Middle frontal gyrus (tissue), 1 donor: Measurements from ENCODE around the gene ZIM2.
A peak's percentile ranks its signal among the peaks of the same experiment; 100 is the strongest.
"Not testable (repeated sequence)": the region's sequence is repeated elsewhere in the genome, so short reads cannot be mapped to it uniquely, and the experiment has no call there.

Experiments
- DNase-seq: peaks from one replicate; pipeline ENCODE4 v3.0.0-alpha.2; 2015; ENCODE audit warnings: low spot score; ENCODE audit errors: extremely low spot score

The ZIM2 gene

GRCh38 chr19:56840451-56841192, at the start of gene ZIM2, which contains the start of gene PEG3:
Gene ZIM2, minus strand, starts transcription at chr19:56840726. Its CDS starts 16,449 bp downstream, at chr19:56824277.
Gene PEG3, minus strand, starts transcription at chr19:56840726. Its CDS starts 16,071 bp downstream, at chr19:56824655.
- peak; percentile 64 for DNase-seq

GRCh38 chr19:56885173-56885985, 44.9 kb upstream of the ZIM2 start:
- DNase-seq = no peak

DNA sequence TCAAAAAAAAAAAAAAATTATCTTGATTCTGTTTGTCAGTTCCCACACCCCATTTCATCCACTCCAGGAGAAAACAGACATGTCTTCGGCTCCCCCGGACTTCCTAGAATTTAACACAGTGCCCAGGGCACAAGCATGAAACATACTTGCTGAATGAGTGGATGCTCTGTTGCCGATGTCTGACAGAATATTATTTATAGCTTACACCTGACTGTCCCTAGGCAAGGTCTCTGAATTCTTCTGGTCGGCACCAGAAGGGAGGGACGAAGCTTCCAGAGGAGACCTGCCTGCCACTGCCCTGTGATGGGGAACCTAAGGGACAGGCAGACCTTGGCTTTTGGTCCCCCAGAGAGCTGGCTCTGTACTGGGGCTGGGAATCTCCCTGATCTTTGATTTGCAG, 43.9 kb upstream of the ZIM2 start:
- no peak for DNase-seq

DNA sequence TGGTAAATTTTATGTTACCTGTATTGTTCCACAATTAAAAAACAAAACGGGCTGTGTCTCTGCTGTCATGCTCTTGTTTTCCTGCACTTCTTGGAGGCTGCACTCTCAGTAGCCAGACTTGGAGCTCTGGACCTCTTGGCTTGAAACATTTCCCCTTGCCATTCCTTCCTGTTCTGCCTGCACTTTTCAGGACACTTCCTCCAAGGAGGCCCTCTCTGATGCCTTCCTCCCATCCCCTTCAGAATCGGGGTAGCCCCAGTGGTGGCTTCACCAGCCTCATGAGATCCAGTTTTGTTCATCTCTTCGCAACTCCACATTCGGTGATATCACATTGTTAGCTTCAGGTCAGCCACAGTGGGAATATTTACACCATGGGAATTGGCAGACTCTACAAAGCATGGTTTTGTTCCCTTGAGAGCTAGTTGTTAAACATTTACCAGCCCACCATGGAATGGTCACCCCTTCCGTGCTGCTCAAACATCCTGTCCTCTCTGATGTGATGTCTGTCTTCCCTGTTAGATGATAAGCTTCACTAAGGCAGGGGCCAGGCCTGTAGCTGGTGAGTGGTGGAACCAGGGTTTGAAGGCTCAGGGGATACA, 40.2 kb upstream of the ZIM2 start:
- no peak for DNase-seq

- no peak for DNase-seq
These were observed 36.7 kb upstream of the ZIM2 start for GRCh38 chr19:56877069-56877715.

DNA sequence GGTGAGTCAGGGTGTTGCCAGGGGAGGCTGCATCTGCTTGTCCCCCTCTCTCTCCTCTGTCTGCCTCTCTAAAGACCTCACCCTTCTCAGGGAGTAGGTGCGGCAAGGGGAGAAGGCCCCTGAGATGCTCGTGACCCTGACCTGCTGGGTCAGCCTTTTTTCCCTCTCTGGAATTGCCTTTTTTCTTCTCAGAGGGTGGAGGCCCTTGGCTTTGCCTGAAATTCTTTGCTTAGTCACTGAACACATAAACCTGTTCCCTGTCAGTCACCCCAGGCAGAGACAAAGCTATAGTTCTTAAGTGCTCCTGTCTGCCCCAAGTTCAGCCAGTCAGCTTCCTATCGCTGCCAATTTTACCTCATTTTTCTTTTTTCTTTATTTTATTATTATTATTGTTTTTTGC, 35.2 kb upstream of the ZIM2 start:
- DNase-seq = no peak

DNA sequence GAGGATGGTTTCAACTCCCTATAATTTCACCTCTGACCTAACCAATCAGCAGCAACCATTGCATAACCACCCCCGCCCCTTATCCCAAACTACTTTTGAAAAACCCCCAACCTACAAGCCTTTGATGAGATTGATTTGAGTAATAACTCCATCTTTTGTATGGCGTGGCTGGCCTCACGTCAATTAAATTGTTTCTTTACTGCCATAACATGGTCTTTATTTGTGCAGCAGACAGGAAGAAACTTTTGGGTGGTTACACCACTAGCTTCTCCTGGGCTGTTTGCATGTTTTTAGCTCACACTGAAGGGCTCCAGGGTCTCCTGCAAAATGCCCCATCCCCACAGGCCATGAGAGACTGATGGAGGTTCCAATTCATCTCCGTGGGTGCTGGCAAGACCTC, 34.0 kb upstream of the ZIM2 start:
- no peak for DNase-seq

GRCh38 chr19:56873493-56873892, 33.0 kb upstream of the ZIM2 start:
- DNase-seq = no peak

DNA sequence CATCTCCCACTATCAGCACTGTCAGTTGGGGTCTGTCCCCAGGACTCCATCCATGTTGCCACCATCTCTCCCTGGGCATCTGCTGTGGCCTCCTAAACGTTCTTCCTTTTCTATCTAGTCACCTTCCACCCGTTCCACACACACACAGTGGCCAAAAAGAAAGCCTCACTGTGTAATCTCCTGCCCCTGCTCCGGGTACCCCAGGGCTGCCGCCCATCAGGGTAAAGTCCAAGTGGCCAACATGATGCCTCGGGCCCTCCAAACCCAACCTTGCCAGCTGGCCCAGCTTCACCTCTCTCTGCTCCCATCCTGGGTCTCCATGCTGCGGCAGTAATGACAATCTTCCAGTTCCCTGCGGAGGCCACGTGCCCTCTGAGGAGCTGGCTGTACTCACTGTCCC, 29.4 kb upstream of the ZIM2 start:
- DNase-seq = no peak

DNA sequence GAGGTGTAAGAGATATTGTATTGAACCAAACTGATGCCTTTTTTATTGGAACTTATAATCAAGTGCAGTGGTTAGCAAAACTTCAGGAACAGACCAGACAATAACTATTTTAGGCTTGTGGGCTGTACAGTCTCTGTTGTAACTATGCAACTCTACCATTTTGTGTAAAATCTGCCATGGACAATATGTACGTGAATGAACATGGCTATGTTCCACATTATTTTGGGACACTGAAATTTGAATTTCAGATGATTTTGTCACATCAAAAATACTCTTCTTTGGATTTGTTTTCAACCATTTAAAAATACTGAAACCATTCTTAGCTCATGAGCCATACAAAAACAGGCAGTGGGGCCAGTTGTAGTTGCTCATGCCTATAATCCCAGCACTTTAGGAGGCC, 27.9 kb upstream of the ZIM2 start:
- DNase-seq = no peak

GRCh38 chr19:56866538-56866937, 26.0 kb upstream of the ZIM2 start:
- DNase-seq = no peak

DNA sequence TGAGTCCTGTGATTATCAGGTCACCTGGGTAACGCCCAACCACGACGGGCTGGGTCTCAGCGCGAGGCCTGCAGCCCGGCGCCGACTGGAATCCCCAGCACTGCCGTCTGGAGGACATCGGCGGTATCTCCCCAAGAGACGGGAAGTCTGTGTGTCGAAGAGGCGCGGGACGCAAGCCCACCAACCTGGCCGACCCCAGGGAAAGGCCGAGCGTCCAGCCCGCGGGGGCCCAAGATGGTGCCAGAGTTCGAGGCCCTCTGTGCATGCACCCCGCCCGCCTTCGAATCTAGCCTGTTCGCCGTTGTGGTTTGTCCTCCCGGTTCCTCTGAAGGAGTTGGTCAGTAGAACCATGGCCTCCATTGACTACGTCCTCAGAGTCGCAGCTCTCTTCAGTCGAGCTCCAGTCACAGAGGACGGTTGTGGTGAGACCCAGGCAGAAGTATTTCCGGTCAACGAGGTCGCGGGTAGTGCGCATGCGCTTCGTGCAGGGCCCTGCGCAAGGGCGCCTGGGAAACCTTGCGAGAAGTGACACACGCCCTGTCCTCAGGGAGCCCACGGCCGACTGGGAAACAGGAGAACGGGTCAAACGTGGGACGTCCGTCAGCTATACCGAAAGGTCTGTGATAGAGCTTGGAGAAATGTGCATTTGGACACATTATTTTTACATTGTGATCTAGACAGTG, 24.1 kb upstream of the ZIM2 start:
- no peak for DNase-seq

DNA sequence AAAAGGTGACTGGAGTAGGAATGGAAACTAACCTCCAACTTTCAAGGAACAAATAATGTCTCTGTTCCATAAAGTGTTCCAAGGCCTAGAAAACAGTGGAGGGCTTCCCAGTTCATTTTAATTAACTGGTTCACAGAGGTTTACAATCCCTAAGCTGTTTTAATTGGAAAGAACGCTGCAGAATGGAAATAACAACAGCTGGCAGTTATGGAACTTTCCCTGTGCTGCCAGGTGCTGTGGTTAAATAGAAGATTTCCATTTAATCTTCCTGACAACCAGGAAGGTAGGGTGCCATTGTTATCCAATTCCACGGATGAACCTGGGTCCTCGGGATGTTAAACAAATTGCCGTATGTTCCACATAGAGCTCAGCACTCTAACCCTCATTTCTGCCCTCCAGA, 22.2 kb upstream of the ZIM2 start:
- no peak for DNase-seq

- DNase-seq = not testable (repeated sequence)
These were observed 19.9 kb upstream of the ZIM2 start for GRCh38 chr19:56860409-56860808.

- DNase-seq = no peak
These were observed 17.5 kb upstream of the ZIM2 start for GRCh38 chr19:56858026-56858425.

- no peak for DNase-seq
These were observed 16.3 kb upstream of the ZIM2 start for GRCh38 chr19:56856822-56857221.

DNA sequence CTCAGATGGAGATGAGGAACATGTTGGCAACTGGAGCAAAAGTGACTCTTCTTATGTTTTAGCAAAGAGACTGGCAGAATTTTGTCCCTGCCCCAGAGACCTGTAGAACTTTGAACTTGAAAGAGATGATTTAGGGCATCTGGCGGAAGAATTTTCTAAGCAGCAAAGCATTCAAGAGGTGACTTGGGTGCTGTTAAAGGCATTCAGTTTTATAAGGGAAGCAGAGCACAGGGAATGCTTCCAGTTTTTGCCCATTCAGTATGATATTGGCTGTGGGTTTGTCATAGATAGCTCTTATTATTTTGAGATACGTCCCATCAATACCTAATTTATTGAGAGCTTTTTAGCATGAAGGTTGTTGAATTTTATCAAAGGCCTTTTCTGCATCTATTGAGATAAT, 11.8 kb upstream of the ZIM2 start:
- DNase-seq = not testable (repeated sequence)

DNA sequence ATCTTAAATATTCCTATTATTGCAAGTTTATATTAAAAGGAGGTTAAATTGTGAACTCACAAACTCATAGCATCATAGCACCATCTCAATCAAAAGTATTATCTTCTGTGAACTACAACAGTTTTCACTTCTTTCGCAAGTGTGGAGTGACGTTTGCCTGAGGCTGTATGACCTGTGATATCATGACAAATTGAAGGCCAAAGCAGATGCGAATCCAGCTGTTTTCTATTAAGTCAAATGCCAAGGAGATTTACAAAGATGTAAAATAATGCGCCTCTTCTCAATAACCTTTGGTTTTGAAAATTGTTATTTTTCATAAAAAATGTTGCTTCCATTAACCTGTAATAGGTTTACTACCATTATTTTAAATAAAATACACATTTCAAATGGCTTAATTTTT, 7.6 kb upstream of the ZIM2 start:
- DNase-seq = no peak

DNA sequence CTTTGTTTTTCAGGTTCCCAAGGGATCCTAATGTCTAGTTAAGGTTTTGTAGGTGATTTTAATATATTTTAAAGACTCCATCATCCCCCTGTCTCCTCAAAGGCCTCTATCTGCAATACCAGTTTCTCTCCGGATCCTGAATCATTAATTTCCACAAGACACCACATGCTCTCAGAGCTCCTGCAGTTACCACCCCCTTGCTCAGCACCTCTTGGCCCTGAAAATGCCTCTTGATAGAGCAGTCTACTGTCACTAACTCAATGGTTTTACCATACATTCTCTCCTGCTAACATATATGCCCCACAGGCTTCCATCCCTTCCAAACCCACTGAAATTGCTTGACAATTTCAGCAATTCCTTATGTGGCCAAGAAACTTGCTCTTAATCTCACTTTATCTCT, 1.9 kb upstream of the ZIM2 start:
- DNase-seq = no peak

DNA sequence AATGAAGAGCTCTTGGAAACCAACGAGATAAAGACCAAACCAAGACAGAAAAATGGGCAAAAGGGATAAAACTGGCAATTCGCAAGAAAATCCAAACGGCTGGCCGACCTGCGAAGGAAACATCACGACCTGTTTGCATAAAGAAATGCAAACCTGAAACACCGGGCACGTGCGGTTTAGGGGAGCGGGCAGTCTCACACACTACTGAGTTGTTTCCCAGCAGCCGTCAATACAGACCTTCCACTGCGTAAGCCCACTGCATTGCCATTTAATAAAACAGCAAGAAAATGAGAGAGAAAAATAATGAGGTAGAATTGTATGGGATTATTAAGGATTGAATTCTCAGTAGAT, 642 bp upstream of the ZIM2 start:
- DNase-seq = no peak
